A549 (cell line): Measurements from ENCODE around the gene TIA1. TPM values are rescaled to one million over a fixed set of nuclear protein-coding genes. Genes with fewer than 3 reads are reported as not detected.
"Not testable (repeated sequence)": the region's sequence is repeated elsewhere in the genome, so short reads cannot be mapped to it uniquely, and the experiment has no call there.

Experiments
- ATAC-seq, 2 experiments: fragments of 200-7000 bp in 1 of 2; fragments of >200 bp in 1 of 2; cut with Nextera tagmentation in 1 of 2; cut with Tn5 transposase in 1 of 2; 3 replicates each; pipeline versions ENCODE4 v1.8.0 to v1.9.1; 2018 to 2020; ENCODE audit warnings: mild to moderate bottlenecking in 1 of 2, moderate library complexity in 1 of 2
- CTCF ChIA-PET: fragments of 300-600 bp; sonication (Branson Sonifier 250); formaldehyde crosslinking; extraction: SDS; loops from one replicate; lab custom pipeline; 2021; ENCODE audit warnings: antibody characterized with exemption, inconsistent platforms; lab: Yijun Ruan, JAX
- POLR2A ChIA-PET: fragments of 350-600 bp; formaldehyde crosslinking; extraction: SDS; loops from one replicate; lab custom pipeline; 2021; ENCODE audit warnings: antibody characterized with exemption, inconsistent platforms; lab: Yijun Ruan, JAX
- DNase-seq, 2 experiments: peaks; one replicate each; pipeline versions ENCODE4 v3.0.0 to v3.0.0-alpha.2; 2011 to 2016; ENCODE audit warnings: low read depth in 1 of 2, low spot score in 1 of 2
- FAIRE-seq: peaks from 2 replicates; lab custom pipeline; 2011; peaks lifted over from hg19 to GRCh38; lab: Jason Lieb, UNC
- H3K27ac ChIP-seq, 2 experiments: fragments of >200 bp; sonication (Bioruptor Twin); formaldehyde crosslinking; 3 replicates each; pipeline ENCODE4 v1.5.1; 2016 to 2017
- H3K4me1 ChIP-seq: fragments of >200 bp; sonication (Bioruptor Twin); formaldehyde crosslinking; 3 replicates; pipeline ENCODE4 v1.6.1; 2016
- H3K4me2 ChIP-seq: fragments of >200 bp; sonication (Bioruptor Twin); formaldehyde crosslinking; 3 replicates; pipeline ENCODE4 v1.6.1; 2016
- H3K4me3 ChIP-seq: fragments of >200 bp; sonication (Bioruptor Twin); formaldehyde crosslinking; 3 replicates; pipeline ENCODE4 v1.5.1; 2016
- H3K9me3 ChIP-seq: fragments of >200 bp; sonication (Bioruptor Twin); formaldehyde crosslinking; 3 replicates; pipeline ENCODE4 v1.6.1; 2016
- ATOH8 ChIP-seq: fragments of 250-450 bp; sonication (Bioruptor Pico); IDR thresholded peaks from 2 replicates; pipeline ENCODE4 v1.5.0; 2020; ENCODE audit warnings: low read depth, mild to moderate bottlenecking, moderate library complexity
- BCL3 ChIP-seq: fragments of >200 bp; sonication (Bioruptor Twin); formaldehyde crosslinking; IDR thresholded peaks from 3 replicates; pipeline ENCODE4 v1.6.1; 2016
- BHLHE40 ChIP-seq: IDR thresholded peaks from 2 replicates; pipeline ENCODE4 v1.6.1; 2012; ENCODE audit warnings: low read depth, low read length, inconsistent platforms
- CBX2 ChIP-seq: fragments of 200-600 bp; sonication (generic); IDR thresholded peaks from 2 replicates; pipeline ENCODE4 v1.6.1; 2016; ENCODE audit warnings: low read depth, mild to moderate bottlenecking, borderline replicate concordance
- EHF ChIP-seq: fragments of 250-450 bp; sonication (Bioruptor Pico); IDR thresholded peaks from 2 replicates; pipeline ENCODE4 v1.5.0; 2020; ENCODE audit warnings: mild to moderate bottlenecking
- FOSL2 ChIP-seq, 2 experiments: fragments of 450-650 bp in 1 of 2; fragments of >200 bp in 1 of 2; sonication (Bioruptor Twin) in 1 of 2; formaldehyde crosslinking; IDR thresholded peaks; 2 replicates each; pipeline versions ENCODE4 v1.5.0 to v1.6.1; 2016 to 2020; ENCODE audit warnings: mild to moderate bottlenecking in 1 of 2, moderate library complexity in 1 of 2
- GATA3 ChIP-seq: IDR thresholded peaks from 2 replicates; pipeline ENCODE4 v1.6.1; 2012; ENCODE audit warnings: borderline replicate concordance
- HOXB13 ChIP-seq: fragments of 250-450 bp; sonication (Bioruptor Pico); IDR thresholded peaks from 2 replicates; pipeline ENCODE4 v1.5.0; 2020; ENCODE audit warnings: low read depth, mild to moderate bottlenecking, moderate library complexity
- HOXB5 ChIP-seq: fragments of 250-450 bp; sonication (Bioruptor Pico); IDR thresholded peaks from 2 replicates; pipeline ENCODE4 v1.5.0; 2020; ENCODE audit warnings: mild to moderate bottlenecking, moderate library complexity
- JUNB ChIP-seq: fragments of >200 bp; sonication (Bioruptor Twin); formaldehyde crosslinking; IDR thresholded peaks from 2 replicates; pipeline ENCODE4 v1.6.1; 2016
- KDM1A ChIP-seq: fragments of 200-600 bp; sonication (generic); IDR thresholded peaks from 2 replicates; pipeline ENCODE4 v1.6.1; 2016; ENCODE audit warnings: low read depth, mild to moderate bottlenecking
- MAFK ChIP-seq: fragments of 450-650 bp; IDR thresholded peaks from 2 replicates; pipeline ENCODE4 v1.6.1; 2014; ENCODE audit not compliant: partially characterized antibody
- MAZ ChIP-seq: fragments of 150-350 bp; IDR thresholded peaks from 2 replicates; pipeline ENCODE4 v1.6.1; 2014; ENCODE audit warnings: antibody characterized with exemption, low read depth, low read length, borderline replicate concordance
- NR3C1 ChIP-seq: fragments of >200 bp; sonication (Bioruptor Twin); formaldehyde crosslinking; IDR thresholded peaks from 3 replicates; pipeline ENCODE4 v1.6.1; 2017
- PHF8 ChIP-seq: fragments of 200-600 bp; sonication (generic); IDR thresholded peaks from 2 replicates; pipeline ENCODE4 v1.6.1; 2016; ENCODE audit warnings: low read depth, mild to moderate bottlenecking, antibody characterized with exemption, moderate library complexity, borderline replicate concordance
- RFX5 ChIP-seq: fragments of 450-650 bp; IDR thresholded peaks from 2 replicates; pipeline ENCODE4 v1.7.1; 2014; ENCODE audit warnings: antibody characterized with exemption, mild to moderate bottlenecking, moderate library complexity
- RNF2 ChIP-seq: fragments of 200-600 bp; sonication (generic); IDR thresholded peaks from 2 replicates; pipeline ENCODE4 v1.6.1; 2016; ENCODE audit warnings: low read depth, mild to moderate bottlenecking, antibody characterized with exemption, moderate library complexity, borderline replicate concordance
- TP53 ChIP-seq: fragments of 250-450 bp; sonication (Bioruptor Pico); IDR thresholded peaks from 2 replicates; pipeline ENCODE4 v1.5.0; 2021; ENCODE audit warnings: mild to moderate bottlenecking, moderate library complexity
- ZC3H11A ChIP-seq: fragments of 450-650 bp; IDR thresholded peaks from 2 replicates; pipeline ENCODE4 v1.6.1; 2014; ENCODE audit warnings: antibody characterized with exemption, mild to moderate bottlenecking
- ZFP36 ChIP-seq: fragments of 450-650 bp; IDR thresholded peaks from 2 replicates; pipeline ENCODE4 v1.6.1; 2014; ENCODE audit warnings: borderline replicate concordance; ENCODE audit not compliant: partially characterized antibody
- ZSCAN20 ChIP-seq: fragments of 250-450 bp; sonication (Bioruptor Pico); IDR thresholded peaks from 2 replicates; pipeline ENCODE4 v1.8.0; 2022; ENCODE audit warnings: mild to moderate bottlenecking, moderate library complexity
- WGBS: methylation state at CpG from one replicate; pipeline ENCODE4 v1.1.6; 2017; ENCODE audit errors: missing lambda C conversion rate; 5-methylcytosine and 5-hydroxymethylcytosine counted together
- polyA plus RNA-seq, 4 experiments: library from polyadenylated mRNA; depleted of rRNA in 3 of 4; stranded (reverse); fragments of >200 nt; fragmentation: RNase III in 1 of 4; extraction: RNeasy Plus Mini Kit Qiagen cat#74134 plus additional on column Dnase treatment in 1 of 4; gene quantifications; 2 replicates in 3 of 4; 3 replicates in 1 of 4; pipeline ENCODE4 v1.2.3, GENCODE V29; 2011 to 2017

The TIA1 gene
- polyA plus RNA-seq, 2 of the 4 experiments (the other 2 are of a cell fraction), result 59.5 to 173 TPM

DNA sequence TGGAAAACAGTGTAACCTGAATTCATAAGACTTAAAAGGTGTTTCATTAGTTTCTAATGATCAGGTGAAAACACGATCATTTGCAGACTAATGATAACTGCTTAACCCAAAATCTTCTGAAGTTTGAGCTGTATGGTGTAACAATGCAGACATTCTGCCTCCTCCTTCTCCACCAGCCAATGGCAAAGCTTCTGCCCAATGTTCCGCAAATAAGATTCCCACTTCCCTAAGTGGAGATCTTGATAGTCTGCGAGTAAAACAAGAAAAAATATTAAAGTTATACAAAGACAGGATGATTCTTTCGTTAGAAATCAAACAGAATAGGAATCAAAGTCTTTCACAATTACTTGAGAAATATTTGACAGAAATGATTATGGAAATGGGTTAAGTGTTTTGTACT, 65.7 kb downstream of the TIA1 start (continued):
- TF ChIP-seq CBX2 (no peak), ZSCAN20 (CRISPR knock-in tag) (no peak), NR3C1 (no peak), RNF2 (no peak)

DNA sequence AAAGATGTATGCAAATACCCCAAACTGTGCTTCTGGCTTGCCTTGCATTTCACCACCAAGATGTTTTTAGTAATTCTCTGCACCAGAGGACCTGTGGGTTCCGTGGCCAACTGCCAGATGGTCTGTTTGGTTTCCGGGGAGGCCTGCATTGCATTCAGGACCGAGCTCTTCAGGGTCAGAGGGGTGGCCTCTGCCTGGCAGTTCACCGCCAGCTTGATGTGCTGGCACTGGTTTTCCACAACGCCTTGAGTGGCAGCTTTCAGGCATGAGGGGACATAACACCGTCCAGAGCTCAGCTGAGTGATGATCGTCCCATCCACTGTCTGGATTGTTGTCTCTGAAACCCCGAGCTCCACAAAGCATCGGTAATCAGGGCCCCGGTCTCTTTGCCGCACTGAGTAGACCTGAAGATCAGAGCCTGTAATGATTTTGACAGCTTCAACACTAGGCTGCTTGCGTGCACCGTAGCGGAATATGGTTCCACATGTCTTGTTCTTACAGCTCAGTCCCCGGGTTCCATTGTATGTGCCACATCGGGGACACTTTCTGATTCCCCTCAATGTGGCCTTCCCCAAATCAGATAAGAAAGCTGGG, 67.0 kb downstream of the TIA1 start:
- no peak for DNase-seq
- ATAC-seq, result no peak; a peak in 1 of 6 replicates
- Histone ChIP-seq H3K4me3 (no peak overlapping the region), H3K9me3 (no peaks in the 10 kb centered on the region), H3K4me1 (no peaks in the 10 kb centered on the region), H3K27ac (no peak overlapping the region), H3K4me2 (no peak overlapping the region)
- TF ChIP-seq KDM1A (no peak), NR3C1 (no peak), RFX5 (no peak)
- POLR2A ChIA-PET, result interaction anchor here (2.3 kb wide), 1 partner anchor 9 kb away, joined by 20 read pairs; the partner anchor contains the start of gene C2orf42
- WGBS, result 96% methylated on average over 16 of the region's 16 CpGs
- no peak for FAIRE-seq
- CTCF ChIA-PET, result interaction anchor here (1.5 to 2.1 kb wide), 2 partner anchors 11 to 14 kb away, joined by 5 to 6 read pairs; no protein-coding TSS in a partner anchor

DNA sequence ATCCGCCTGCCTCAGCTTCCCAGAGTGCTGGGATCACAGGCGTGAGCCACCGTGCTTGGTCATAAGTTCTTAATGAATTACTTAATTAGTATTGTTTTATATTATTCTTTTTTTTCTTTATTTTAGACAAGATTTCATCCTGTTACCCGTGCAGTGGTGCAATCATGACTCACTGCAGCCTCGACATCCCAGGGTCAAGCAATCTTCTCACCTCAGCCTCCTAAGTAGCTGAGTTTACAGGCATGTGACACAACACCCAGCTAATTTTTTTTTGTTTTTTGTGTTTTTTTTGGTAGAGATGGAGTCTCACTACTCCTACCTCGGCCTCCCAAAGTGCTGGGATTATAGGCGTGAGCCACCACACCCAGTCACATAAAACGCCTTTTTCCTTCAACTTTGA, 74.9 kb downstream of the TIA1 start:
- DNase-seq (no peak), ATAC-seq (no peak), FAIRE-seq (no peak)
- TF ChIP-seq BCL3 (no peak), CBX2 (no peak), EHF (CRISPR knock-in tag) (no peak), GATA3 (no peak), JUNB (no peak), ZFP36 (no peak), HOXB13 (CRISPR knock-in tag) (no peak), ZSCAN20 (CRISPR knock-in tag) (no peak), MAZ (no peak), MAFK (no peak)
- Histone ChIP-seq H3K9me3 (no peaks in the 10 kb centered on the region), H3K27ac (no peak overlapping the region), H3K4me1 (no peaks in the 10 kb centered on the region), H3K4me2 (no peak overlapping the region), H3K4me3 (no peak overlapping the region)
- WGBS, result 87% methylated on average over 8 of the region's 8 CpGs
- ChIA-PET POLR2A (interaction anchor here (1.4 kb wide), 1 partner anchor 18 kb away, joined by 6 read pairs; the partner anchor contains the start of gene C2orf42), CTCF (interaction anchor here (1.0 to 1.6 kb wide), 2 partner anchors 11 to 30 kb away, joined by 3 to 4 read pairs; no protein-coding TSS in a partner anchor)

- not testable (repeated sequence) for H3K4me1 ChIP-seq
- POLR2A ChIA-PET, result interaction anchor here (0.6 to 1.2 kb wide), 2 partner anchors 21 to 45 kb away, joined by 5 read pairs; partner anchors contain the start of gene C2orf42
These were observed 78.7 kb downstream of the TIA1 start for GRCh38 chr2:70169654-70170245.

GRCh38 chr2:70161069-70161534, 87.3 kb downstream of the TIA1 start:
- no peak overlapping the region for H3K4me2 ChIP-seq
- no peak for FAIRE-seq
- TF ChIP-seq PHF8 (no peak), BCL3 (no peak), HOXB5 (CRISPR knock-in tag) (no peak), BHLHE40 (no peak), FOSL2 (IDR thresholded peaks at IDR 0.05) (no peak), FOSL2 (CRISPR knock-in tag; IDR thresholded peaks at IDR 0.05) (no peak), ATOH8 (CRISPR knock-in tag) (no peak), TP53 (CRISPR knock-in tag) (no peak), CBX2 (no peak), MAZ (no peak), ZFP36 (no peak), ZC3H11A (no peak)

More at GRCh38 chr2:70169654-70170245, 78.7 kb downstream of the TIA1 start:
- not testable (repeated sequence) for ATAC-seq, FAIRE-seq, H3K9me3 ChIP-seq, H3K4me3 ChIP-seq, H3K27ac ChIP-seq, DNase-seq, H3K4me2 ChIP-seq
- CTCF ChIA-PET, result interaction anchor here (0.7 to 1.7 kb wide), 2 partner anchors 9 to 21 kb away, joined by 3 read pairs; partner anchors contain the start of gene C2orf42
- 92% methylated on average over 11 of the region's 11 CpGs for WGBS

More at GRCh38 chr2:70161069-70161534, 87.3 kb downstream of the TIA1 start:
- ChIA-PET CTCF (interaction anchor here (1.0 to 2.4 kb wide), 4 partner anchors 11 to 25 kb away, joined by 3 to 7 read pairs (median 6); no protein-coding TSS in a partner anchor), POLR2A (interaction anchor here (1.0 kb wide), 1 partner anchor 30 kb away, joined by 3 read pairs; the partner anchor contains the start of gene C2orf42)
- ATAC-seq (no peak), DNase-seq (no peak)
- Histone ChIP-seq H3K9me3 (no peaks in the 10 kb centered on the region), H3K27ac (no peak overlapping the region), H3K4me3 (no peak overlapping the region), H3K4me1 (no peaks in the 10 kb centered on the region)
- WGBS, result 76% methylated on average over 2 of the region's 2 CpGs
